Measurements from ENCODE around the gene ENO2.
A peak's percentile ranks its signal among the peaks of the same experiment; 100 is the strongest.
"Not testable (repeated sequence)": the region's sequence is repeated elsewhere in the genome, so short reads cannot be mapped to it uniquely, and the experiment has no call there.

Gene ENO2

DNA sequence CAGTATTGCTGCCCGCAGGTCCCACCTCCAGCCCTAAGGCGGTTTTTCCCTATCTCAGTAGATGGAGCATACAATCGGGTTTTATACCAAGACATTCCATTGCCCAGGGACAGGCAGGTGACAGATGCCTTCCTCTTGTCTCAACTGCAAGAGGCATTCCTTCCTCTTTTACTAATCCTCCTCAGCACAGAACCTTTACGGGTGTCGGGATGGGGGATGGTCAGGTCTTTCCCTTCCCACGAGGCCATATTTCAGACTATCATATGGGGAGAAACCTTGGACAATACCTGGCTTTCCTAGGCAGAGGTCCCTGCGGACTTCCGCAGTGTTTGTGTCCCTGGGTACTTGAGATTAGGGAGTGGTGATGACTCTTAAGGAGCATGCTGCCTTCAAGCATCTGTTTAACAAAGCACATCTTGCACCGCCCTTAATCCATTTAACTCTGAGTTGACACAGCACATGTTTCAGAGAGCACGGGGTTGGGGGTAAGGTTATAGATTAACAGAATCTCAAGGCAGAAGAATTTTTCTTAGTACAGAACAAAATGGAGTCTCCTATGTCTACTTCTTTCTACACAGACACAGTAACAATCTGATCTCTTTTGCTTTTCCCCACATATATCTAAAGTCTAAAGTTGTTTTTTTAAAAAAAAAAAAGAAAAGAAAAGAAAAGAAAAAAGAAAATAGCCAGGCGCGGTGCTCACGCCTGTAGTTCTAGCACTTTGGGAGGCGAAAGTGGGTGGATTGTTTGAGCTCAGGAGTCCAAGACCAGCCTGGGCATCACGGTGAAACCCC lies 28.0 kb upstream of the ENO2 start:
- FAIRE-seq: not testable (repeated sequence)

DNA sequence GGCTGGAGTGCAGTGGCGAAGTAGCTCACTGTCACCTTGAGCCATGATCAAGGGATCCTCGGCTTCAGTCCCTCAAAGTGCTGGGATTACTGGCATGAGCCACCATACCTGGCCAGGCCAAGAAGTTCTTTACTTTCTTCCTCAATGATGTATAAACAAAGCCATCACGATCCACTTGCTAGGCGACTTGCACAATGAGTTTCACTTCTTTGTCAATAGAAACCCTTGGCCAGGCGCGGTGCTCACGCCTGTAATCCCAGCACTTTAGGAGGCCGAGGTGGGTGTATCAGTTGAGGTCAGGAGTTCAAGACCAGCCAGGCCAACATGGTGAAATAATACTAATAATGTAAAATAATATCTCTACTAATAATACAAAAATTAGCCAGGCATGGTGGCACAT lies 26.9 kb upstream of the ENO2 start:
- no peak for FAIRE-seq

DNA sequence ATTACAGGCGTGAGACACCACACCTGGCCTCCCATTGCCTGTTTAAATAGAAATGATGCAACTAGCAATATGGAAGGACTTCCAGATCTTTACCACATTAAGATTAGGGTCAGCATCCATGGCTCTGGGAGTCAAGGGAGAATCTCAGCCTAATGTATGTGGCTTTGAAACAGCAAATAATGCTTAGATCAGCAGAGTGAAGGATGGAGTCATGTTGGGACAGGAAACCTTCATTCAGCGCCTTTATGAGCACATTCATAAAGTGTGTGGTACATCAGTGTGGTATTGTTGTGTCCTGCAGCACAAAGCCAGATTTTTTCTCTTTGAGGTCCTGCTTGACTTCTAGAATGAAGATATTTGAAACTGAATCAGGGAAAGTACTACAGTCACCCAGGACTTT lies 26.0 kb upstream of the ENO2 start:
- no peak for FAIRE-seq

- not testable (repeated sequence) for FAIRE-seq
These were observed 25.6 kb upstream of the ENO2 start for GRCh38 chr12:6888794-6889193.

GRCh38 chr12:6889775-6890573 lies 24.4 kb upstream of the ENO2 start:
- FAIRE-seq: not testable (repeated sequence)

DNA sequence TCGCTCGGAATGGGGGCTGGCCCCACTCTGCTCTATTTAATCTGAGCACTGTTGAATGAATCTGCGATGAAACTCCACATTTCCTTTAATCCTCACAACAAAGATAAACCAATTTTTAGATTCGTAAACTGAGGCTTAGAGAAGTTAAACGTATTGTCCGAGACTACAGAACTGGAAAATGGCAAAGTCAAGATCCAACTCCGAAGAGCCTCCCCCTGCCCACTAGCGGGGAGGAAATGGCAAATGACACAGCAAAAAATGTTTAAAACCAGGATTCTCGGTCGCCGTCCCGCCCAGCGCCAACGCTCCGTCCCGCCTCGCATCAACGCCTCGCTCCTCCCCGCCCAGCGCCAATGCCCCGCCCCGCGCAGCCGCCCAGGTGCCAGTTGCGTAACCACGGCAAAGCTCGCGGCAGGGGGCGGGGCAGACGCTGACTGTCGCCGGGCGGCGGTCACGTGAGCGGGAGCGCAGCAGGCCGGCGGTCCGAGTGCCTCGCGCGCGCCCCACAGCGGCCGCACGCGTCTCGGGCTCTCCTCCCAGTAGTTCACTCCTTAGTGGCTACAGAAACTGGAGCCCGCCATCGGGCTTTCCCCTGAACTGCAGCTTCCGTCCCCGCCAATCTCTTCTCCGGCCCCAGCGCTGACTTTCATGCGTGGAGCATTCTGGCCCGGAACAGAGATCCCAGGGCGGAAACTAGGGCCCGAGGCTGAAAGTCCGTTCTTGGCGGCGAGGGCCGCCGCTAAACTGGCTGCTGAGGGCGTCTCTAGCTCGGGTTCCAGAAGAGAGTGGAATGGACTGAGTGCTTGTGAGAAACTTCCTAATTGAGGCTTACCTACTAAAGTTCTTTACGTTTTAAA lies 23.4 kb upstream of the ENO2 start:
- no peak for FAIRE-seq

DNA sequence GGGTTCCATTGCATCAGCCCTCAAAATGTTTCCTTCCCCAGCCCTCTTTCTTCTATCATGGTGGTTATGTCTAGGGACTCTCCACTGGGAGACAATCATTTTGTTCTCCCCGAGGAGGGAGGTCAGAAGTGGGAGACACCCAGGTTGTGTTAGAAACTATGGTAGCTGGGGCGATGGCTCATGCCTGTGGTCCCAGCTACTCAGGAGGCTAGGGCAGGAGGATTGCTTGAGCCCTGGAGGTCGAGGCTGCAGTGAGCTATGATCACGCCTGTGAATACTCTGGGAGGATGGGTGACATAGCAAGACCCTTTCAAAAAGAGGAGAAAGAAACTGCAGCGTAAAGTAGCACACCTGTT lies 22.8 kb upstream of the ENO2 start:
- no peak for FAIRE-seq

GRCh38 chr12:6892683-6893082 lies 21.7 kb upstream of the ENO2 start:
- FAIRE-seq: not testable (repeated sequence)

DNA sequence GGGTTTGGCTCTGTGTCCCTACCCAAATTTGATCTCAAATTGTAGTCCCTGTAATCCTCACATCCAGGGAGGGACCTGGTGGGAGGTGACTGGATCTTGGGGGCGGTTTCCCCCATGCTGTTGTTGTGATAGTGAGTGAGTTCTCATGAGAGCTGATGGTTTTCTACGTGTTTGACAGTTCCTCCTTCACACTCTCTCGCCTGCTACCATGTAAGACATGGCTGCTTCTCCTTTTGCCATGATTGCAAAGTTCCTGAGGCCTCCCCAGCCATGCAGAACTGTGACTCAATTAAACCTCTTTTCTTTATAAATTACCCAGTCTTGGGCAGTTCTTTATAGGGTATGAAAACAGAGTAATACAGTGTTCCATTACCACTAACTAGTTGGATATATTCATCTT lies 20.1 kb upstream of the ENO2 start:
- no peak for FAIRE-seq

GRCh38 chr12:6896846-6897435 lies 17.4 kb upstream of the ENO2 start:
- no peak for FAIRE-seq

DNA sequence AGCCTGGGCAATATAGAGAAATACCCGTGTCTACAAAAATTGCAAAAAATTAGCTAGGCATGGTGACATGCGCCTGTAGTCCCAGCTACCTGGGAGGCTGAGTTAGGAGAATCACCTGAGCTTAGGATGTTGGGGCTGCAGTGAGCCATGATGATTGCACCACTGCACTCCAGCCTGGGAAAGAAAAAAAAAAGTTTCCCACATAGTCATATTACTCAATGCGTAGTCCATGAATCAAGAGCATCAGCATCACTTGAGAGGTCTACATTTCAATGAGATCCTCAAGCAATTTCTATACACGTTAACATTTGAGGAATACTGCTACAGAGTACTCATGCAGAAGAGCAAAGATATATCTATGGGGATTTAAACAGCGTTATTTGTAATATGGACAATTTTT lies 15.0 kb upstream of the ENO2 start:
- FAIRE-seq: no peak

DNA sequence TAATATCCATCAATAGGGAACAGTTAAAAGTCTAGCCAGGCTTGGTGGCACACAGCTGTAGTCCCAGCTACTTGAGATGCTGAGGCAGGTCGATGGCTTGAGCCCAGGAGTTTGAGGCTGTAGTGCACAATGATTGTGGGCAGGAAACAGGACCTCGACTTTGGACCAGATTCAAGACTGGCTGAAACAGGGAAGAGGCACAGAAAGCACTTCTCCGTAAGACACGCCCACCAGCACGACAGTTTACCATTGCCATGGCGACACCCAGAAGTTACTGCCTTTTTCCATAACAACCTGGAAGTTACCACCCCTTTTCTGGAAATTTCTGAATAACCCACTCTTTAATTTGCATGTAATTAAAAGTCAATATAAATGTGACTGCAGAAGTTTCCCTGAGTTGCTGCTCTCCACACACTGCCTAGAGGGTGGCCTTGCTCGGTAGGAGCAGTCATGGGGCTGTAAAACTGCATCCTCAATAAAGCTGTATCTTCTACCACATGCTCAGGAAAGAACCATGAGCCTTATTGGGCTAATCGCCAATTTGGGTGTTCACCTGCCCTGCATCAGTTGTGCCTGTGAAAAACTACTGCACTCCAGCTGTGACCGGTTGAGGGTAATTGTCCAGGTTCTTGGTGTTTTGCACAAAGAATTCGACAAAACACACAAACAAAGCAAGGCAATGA lies 14.4 kb upstream of the ENO2 start:
- no peak for FAIRE-seq

GRCh38 chr12:6902448-6902847 lies 11.9 kb upstream of the ENO2 start:
- no peak for FAIRE-seq

DNA sequence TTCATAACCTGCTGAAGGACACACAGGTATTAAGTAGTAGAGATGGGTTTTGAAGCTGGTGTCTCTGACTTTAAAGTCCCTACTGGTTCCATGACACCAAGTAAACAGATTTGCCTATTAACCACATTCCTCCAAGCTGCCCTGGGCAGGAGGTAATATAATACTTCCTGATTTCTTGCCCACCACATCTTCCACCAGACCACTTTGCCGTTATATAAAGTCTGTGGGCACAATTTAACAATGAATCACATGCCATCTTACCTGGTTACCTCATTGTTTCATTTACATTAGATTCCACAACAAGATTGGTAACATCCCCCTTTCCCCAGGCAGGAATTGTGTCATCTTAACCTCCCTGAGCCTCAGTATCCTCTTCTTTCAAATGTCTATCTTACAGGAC lies 10.7 kb upstream of the ENO2 start:
- FAIRE-seq: no peak

GRCh38 chr12:6904280-6905276 lies 9.8 kb upstream of the ENO2 start, which contains the start of gene LRRC23:
Gene LRRC23 (plus strand): TSS chr12:6904822. CDS start chr12:6905634, 812 bp downstream.
- peak; percentile 74 for FAIRE-seq

GRCh38 chr12:6905414-6906040 lies 8.9 kb upstream of the ENO2 start:
- no peak for FAIRE-seq

- FAIRE-seq: not testable (repeated sequence)
These were observed 6.2 kb upstream of the ENO2 start for GRCh38 chr12:6908141-6908540.

- no peak for FAIRE-seq
These were observed 4.8 kb upstream of the ENO2 start for GRCh38 chr12:6909421-6910145.

- FAIRE-seq: no peak
These were observed 2.0 kb upstream of the ENO2 start for GRCh38 chr12:6912164-6912935.

Data from colon (tissue), 2 donors.